Femur (tissue), 1 donor: ENCODE measurements around the gene SLC9A4.
"Not testable (repeated sequence)": the region's sequence is repeated elsewhere in the genome, so short reads cannot be mapped to it uniquely, and the experiment has no call there.

Experiments
- DNase-seq: peaks from one replicate; pipeline ENCODE4 v3.0.0-alpha.2; 2017

The SLC9A4 gene

GRCh38 chr2:102553601-102554000 lies 80.6 kb downstream of the SLC9A4 start:
- DNase-seq, result no peak

- no peak for DNase-seq
Measured at GRCh38 chr2:102558463-102558862, 85.4 kb downstream of the SLC9A4 start.

- DNase-seq, result not testable (repeated sequence)
Measured at GRCh38 chr2:102562542-102562941, 89.5 kb downstream of the SLC9A4 start.

GRCh38 chr2:102575888-102576287 lies 102.9 kb downstream of the SLC9A4 start:
- DNase-seq, result no peak

GRCh38 chr2:102578376-102578775 lies 105.3 kb downstream of the SLC9A4 start:
- DNase-seq, result no peak

GRCh38 chr2:102581911-102582310 lies 108.9 kb downstream of the SLC9A4 start:
- DNase-seq, result no peak

GRCh38 chr2:102582845-102583244 lies 109.8 kb downstream of the SLC9A4 start:
- DNase-seq, result no peak
